ENCODE results near the gene IDS.
"Not testable (repeated sequence)": the region's sequence is repeated elsewhere in the genome, so short reads cannot be mapped to it uniquely, and the experiment has no call there.

GRCh38 chrX:149545545-149546543, 40.7 kb upstream of the IDS start:
- not testable (repeated sequence) for TF ChIP-seq CTCF (conservative IDR thresholded peaks at IDR 0.05 in 1 of 2, IDR thresholded peaks at IDR 0.05 in 1 of 2; ENCODE audit: low read depth in 1 of 2, low read length in 2 of 2); EZH2 (IDR thresholded peaks at IDR 0.05; ENCODE audit: low read length, missing control alignments)
